GM21447 (cell line): Measurements from ENCODE around the gene SENP7.
"Not testable (repeated sequence)": the region's sequence is repeated elsewhere in the genome, so short reads cannot be mapped to it uniquely, and the experiment has no call there.

Experiments
- ATAC-seq: cut with Tn5 transposase; IDR thresholded peaks from one replicate; pipeline ENCODE4 v1.9.1; 2021; ENCODE audit not compliant: unreplicated experiment

The SENP7 gene

DNA sequence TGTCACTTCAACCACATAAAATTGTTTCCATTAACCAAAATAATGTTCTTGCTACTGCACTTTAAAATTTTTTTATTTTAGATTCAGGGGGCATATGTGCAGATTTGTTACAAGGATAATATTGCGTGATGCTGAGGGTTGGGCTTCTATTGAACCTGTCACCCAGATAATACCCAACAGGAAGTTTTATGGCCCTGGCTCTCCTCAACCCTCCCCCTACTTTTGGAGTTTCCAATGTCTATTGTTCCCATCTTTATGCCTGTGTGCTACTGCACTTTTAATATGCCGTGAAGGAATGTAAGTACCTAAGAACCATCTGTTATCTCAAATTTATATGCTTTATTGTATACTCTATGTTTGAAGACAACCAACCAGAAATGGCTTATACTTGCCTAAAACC is 150.6 kb downstream of the SENP7 start:
- no peak for ATAC-seq

DNA sequence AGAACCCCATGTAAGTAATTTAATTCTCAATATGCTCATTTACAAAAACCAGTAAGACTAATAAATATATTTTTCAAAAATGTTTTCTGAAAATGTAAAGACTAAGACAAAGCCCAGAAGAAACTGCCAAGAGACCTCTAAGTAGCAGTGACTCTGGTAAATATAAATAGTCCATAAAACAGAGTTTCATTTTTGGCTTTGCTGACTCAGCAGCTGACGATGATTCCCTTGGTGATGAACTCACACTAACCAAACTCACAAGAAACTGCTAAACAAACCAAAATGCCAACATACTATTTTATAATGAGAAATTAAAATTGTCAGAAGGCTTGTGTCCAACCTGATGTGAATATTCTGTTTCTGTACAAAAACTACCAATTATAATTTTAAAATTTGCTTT is 161.2 kb downstream of the SENP7 start:
- no peak for ATAC-seq

DNA sequence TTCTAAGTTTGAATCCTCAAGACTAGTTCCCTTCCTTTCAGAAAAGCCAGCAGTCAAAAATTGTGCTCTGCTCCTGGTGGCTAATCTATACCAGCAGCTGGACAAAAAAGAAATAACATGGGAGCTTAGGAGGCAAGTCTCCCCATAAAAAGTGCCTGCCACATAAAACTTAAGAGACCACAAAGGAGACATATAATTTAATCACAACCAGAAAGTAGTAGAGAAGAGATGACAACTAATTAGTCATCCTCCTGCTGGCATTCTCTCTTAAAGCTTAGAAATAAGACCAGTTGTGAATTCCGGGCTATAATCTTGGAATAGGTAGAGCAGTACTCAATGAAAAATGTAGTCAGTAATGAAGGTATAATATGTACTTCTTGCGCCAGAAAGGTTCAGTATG is 172.4 kb downstream of the SENP7 start:
- no peak for ATAC-seq

DNA sequence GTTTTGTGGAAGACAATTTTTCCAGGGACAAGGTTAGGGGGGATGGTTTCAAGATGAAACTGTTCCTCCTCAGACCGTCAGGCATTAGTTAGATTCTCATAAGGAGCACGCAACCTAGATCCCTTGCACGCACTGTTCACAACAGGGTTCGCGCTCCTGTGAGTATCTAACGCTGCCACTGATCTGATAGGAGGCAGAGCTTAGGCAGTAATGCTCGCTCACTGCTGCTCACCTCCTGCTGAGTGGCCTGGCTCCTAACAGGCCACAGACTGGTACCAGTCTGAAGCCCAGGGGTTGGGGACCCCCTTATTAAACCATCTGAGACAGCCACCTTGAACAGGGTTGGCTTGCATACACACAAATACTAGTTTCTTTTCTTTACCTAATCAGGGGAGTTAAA is 179.1 kb downstream of the SENP7 start:
- no peak for ATAC-seq

DNA sequence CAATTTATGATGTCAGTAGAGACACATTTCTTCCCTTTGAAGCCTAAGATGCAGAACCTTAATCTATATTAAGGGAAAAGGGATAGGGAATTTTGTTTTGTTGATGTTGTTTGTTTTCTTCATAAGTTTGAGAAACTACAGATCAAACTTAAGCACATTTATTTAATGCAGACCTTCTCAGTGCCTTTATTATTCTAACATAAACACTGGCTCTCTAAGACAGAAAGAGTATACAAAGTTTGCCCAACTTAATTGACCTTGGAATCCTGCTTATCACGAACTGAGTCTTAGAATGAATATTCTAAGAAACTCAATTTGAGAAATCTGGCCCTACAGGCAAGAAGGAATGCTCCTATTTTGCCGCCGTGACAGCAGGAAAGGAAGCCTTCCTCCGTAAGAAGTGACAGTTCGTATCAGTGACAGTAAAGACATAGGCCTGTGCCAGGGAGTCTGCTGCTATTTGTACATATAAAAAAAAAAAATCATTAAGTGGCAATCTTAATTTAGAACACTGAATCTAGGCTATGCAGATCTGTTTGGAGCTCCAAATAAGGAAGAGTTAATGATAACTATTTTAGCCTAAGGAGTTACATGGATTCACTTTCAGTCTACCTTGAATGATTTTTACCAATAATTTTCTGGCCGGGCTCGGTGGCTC is 183.9 kb downstream of the SENP7 start:
- ATAC-seq, result no peak

DNA sequence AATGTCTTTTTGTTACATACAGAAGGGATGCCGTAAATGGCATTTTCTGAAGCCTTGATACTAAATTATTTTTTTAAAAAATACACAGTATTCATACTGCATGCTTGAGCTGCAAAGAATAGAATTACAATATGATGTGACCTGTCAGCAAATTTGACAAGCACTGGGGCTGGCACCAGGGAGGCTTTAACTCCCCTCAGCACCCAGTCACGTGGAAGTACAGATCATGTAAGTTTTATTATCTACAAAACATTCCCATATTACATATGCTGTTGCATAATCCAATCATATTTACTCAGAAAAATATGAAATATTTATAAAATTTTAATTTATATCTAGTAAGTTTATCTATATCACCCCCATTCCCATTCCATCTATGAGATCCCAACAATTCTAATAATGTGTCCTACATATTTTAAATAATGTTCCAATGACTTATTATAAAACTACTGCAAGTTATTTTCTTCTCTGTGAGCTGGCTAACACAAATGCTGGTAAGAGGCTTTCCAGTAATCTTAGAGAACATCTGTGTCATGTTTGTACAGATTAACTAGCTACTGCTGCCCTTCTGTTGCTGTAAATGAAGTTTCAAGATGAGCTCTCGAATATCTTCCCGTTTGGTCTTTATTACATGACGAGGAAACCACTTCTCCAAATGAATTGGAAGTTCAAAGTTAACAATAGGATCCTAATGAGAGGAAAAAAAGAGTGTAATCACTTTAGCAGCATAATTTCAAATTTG is 187.4 kb downstream of the SENP7 start:
- ATAC-seq, result no peak

DNA sequence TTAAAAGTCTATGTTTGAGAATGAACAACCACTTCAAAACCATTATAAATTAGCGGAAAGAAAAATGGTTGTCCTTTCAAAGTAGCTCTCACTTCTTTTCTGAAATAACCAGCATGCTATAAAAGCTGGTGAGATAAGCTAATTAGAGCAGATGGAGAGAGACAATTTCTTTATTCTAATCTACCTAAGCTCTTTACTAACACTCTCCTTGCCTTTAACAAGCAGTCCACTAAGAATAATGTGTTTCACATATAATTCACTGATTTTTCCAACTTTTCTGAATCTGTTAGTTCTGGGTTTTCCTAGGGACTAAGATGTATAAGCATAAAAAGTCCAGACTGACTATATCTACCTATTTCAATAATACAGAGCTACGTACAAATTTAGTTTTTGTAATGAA is 192.5 kb downstream of the SENP7 start, which contains the start of gene IMPG2:
Gene IMPG2, minus strand, starts transcription at position 101 of the 400 bp plus-strand sequence. CDS start 203 bp downstream, outside the sequence.
- ATAC-seq, result no peak

DNA sequence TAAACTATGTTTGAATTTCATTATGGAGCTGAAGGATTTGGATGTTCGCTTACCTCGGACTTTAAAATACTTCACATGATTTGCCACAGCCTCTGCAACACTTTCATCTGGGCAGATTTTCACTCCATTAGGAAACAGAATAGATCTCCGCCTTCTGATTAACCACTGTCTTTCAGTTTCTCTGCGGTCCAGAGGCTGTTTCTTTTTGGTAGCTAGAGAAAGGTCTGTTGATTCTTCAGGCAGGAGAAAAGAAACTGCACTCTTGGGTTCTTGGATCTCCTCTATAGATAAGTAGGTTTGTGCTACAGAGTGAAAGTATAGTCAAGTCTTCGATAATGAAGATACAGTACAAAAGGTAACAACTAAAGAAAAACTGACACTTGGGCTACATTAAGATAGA is 193.5 kb downstream of the SENP7 start:
- no peak for ATAC-seq

DNA sequence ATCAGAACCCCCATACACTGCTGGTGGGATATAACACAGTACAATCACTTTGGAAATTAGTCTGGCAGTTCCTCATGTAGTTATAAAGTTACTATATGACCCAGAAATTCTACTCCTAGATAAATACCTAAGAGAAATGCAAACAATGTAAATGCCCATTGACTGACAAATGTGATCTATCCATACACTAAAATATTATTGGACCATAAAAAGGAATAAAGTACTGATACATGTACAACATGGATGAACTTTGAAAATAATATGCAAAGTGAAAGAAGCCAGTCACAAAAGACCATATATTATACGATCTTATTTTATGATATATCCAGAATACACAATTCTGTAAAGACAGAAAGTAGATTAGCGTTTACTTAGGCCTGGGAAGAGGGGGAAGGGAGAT is 200.5 kb downstream of the SENP7 start:
- no peak for ATAC-seq

DNA sequence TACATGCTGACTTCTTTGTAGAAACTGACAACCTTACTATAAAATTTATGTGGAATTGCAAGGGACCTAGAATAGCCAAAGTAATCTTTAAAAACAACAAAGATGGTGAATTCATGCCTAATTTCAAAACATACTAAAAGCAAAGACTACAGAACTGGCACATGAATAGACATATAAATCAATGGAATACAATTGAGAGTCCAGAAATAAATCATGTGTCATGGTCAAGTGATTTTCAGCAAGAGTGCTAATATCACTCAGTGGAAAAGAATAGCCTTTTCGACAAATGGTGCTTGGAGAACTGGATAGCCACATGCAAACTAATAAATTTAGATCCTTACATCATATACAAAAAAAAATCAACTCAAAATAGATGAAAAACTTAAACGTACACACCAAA is 201.3 kb downstream of the SENP7 start:
- no peak for ATAC-seq

DNA sequence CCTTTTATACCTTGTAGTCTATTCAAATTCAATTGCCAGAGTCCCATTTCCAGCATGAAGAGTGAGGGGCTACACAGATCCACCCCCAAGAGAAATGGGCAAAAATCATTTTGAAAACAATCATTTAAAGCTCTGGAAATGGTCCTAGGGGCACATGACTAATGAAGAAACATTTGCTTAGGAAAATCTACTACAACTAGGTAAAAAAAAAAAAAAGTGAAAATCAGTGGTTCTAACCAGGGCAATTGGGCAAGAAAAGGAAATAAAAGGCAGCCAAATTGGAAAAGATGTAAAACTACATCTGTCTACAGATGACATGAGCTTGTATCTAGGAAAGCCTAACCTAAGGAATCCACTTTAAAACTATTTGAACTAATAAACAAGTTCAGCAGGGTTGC is 202.0 kb downstream of the SENP7 start:
- ATAC-seq, result no peak

DNA sequence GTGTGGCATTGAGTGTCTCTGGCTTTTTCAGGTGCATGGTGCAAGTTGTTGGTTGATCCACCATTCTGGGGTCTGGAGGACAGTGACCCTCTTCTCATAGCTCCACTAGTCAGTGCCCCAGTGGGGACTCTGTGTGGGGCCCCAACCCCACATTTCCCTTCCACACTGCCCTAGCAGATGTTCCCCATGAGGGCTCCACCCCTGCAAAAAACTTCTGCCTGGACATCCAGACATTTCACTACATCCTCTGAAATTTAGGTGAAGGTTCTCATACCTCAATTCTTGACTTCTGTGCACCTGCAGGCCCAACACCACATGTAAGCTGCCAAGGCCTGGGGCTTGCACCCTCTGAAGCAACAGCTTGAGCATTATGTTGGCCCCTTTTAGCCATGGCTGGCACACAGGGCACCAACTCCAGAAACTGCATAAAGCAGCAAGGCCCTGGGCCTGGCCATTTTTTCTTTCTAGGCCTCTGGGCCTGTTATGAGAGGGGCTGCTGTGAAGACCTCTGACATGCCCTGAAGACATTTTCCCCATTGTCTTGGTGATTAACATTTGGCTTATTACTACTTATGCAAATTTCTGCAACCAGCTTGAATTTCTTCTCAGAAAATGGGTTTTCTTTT is 204.8 kb downstream of the SENP7 start:
- ATAC-seq, result not testable (repeated sequence)

DNA sequence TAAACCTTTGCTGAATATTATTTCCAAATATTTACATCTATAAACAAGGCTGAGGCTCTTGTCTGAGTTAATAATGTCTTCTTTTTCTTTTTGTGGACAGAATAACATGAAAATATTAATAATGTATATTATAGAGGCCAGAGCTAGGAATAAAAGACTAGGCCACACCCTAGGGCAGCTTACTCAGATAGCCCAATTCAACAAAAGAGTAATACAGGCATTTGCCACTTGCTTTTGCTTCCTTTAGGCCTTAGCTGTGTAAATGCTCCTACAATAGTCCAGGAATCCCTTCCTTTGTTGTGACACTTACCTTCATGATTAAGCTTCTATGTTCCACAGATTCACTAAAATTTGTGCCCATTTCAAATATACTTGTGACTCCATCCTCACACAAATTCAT is 209.2 kb downstream of the SENP7 start:
- ATAC-seq, result no peak

DNA sequence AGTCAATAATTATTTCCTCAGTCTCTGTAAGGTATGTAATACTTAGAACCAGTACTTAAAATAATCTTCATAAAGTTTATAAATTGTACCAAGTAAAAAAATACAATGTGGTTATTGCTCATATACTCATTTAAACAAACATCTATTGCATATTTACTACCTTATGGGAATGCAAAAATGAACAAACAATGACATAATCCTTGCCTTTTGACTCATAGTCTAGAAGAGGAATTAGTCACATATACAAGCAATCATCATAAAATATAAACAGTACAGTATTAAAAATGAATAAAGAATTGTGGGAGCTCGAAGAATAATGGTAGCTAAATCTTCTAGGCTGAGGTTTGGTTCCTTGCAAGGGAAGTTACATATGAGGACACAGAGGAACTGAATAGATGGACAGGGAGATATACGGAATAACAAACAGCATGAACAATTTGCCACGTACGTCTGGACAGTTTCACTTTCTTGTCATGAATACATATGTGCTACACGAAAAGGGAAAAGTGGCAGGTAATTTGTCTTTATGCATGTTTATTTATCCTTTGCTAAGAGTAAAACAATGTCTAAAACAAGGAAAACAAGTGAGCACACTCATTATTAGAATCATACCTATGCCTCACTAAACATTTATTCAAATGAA is 209.8 kb downstream of the SENP7 start:
- ATAC-seq, result no peak

DNA sequence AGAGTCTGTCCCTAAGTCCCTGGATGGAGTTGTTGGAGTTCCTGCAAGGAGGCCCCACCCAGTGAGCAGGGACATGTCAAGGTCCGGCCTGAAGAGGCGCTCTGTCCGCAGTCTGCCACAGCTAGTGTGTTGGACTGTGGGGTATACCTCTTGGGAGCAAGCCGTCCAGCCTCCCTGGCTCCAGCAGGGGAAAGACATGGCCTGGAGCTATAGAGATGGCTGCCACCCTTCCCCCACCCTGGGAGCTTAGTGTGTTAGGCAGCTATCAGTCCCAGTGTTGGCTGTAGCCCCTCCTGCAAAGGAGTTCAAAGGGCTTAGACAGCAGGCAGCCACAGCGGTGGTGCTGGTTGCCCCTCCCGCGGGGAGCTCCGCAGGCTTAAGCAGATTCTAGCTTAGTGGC is 212.9 kb downstream of the SENP7 start:
- no peak for ATAC-seq

DNA sequence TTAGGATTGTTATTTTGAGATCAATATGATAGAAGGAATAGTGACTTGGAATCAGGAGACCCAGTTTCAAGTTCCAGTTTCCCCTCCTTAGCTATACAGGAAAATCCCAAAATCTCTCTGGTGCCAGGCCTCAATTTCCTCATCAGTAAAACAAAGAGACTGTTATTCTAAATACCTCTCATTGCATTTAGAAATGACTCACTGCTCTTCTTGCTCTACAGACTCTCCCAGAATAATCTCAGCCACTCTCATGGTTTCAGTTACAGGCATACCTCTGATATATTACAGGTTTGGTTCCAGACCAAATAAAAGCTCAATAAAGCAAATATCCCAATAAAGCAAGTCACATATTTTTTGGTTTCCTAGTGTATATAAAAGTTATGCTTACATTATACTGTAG is 221.0 kb downstream of the SENP7 start:
- ATAC-seq, result no peak

DNA sequence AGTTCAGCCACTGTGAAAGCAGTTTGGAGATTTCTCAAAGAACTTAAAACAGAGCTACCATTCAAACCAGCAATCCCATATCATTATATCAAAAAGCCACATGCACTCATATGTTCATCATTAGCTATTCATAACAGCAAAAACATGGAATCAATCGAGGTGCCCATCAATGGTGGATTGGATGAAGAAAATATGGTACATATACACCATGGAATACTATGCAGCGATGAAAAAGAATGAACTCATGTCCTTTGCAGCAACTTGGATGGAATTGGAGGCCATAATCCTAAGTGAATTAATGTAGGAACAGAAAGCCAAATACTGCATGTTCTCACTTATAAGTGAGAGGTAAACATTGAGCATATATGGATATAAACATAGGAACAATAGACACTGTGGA is 224.7 kb downstream of the SENP7 start:
- ATAC-seq, result no peak

DNA sequence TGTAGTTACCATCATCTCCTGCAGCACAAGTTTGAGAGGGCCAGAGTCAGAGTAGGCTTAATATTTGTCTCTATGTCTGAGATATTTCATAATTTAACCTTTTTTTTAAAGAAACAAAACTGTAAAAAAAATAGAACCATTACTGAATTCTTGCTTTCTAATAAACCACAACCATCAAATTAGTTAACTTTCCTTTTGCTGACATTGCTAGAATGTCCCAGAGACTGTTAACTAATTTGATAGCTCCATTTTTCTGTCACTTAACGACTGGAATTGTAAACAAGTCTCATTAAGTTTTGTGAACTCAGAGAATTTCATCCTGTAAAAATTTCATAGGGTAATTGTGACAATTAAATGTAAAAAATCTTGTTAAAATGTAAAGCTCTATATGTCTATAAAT is 228.3 kb downstream of the SENP7 start:
- no peak for ATAC-seq

DNA sequence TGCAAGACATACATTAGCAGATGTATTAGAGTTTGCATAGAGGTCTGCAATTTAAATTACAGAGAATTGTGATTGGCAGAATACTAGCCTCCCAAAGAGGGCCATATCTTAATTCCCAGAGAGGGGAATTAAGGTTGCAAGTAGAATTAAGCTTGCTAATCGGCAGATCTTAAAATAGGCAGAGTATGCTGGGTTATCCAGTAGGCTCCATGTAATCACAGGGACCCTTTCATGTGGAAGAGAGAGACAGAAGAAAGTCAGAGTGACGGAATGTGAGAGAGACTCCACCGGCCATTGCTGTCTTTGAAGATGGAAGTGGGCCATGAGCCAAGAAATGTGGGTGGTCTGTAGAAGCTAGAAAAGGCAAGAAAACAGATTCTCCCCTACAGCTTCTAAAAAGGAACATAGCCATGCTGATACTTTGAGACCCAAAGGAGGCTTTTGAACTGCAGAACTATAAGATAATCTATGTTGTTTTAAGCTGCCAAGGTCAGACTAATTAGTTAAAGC is 231.4 kb downstream of the SENP7 start:
- ATAC-seq, result no peak

DNA sequence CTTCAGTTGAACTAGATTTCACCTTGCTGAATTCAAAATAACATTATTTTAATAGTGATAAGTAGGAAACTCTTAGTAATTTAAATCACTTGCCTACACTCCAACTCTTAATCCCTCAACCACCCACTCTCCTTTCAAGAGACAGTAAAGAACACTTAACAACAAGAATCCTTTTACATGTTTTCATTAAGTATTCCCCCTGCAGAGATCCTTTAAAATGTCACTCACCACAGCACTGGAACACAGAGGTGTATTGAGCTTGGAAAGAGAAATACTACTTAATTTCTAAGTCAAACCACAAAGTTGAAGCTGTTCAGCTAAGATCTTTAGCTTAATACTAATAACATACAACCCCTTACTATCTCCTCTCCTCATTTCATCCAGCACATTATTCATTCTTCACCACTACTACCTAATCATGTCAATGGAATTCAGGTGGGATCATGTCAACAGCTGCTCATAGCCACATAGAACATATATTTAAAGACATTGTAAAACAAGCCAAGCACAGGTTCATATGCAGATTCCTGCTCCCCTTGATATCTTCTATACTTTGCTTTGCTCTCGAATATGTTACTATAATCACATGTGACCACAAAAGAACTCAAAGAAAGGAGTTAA is 233.1 kb downstream of the SENP7 start:
- no peak for ATAC-seq

DNA sequence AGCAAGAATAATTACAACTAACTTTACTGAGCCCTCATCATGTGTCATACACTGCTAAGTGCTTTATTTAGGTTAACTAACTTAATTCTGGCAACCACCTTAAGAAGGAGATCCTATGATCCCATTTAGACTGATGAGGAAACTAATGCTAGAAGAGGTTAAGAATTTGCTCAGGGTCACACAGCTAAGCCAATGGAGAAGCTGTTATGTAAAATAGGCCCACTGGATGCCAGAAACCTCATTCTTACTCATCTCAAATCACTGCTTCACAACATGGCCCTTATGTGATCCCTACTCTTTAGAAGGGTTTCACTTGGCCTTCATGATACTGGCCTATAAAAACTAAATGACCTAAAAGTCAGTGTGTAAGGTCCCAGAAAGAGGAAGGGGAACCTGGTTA is 233.8 kb downstream of the SENP7 start:
- no peak for ATAC-seq
